GM12878 (cell line): ENCODE measurements around the gene CHAD. TPM values are rescaled to one million over a fixed set of nuclear protein-coding genes. Genes with fewer than 3 reads are reported as not detected.

Experiments used
- ATAC-seq: fragments of 200-7000 bp; cut with Tn5 transposase; 3 replicates; pipeline ENCODE4 v1.9.1; 2020; ENCODE audit warnings: mild to moderate bottlenecking, moderate library complexity
- BruUV-seq: library from RNA; stranded (reverse); fragments of 400-500 nt; replicated peaks from 2 replicates; lab custom pipeline; 2021; lab: Mats Ljungman, UMichigan
- CTCF ChIA-PET: fragments of 300-600 bp; sonication (Branson Sonifier 250); formaldehyde crosslinking; extraction: SDS; loops from one replicate; lab custom pipeline; 2021; ENCODE audit warnings: inconsistent platforms; lab: Yijun Ruan, JAX
- POLR2A ChIA-PET: fragments of 350-600 bp; formaldehyde crosslinking; extraction: SDS; loops from one replicate; lab custom pipeline; 2021; ENCODE audit warnings: inconsistent platforms; lab: Charles Lee
- RAD21 ChIA-PET: fragments of 300-600 bp; sonication (Branson Sonifier 250); formaldehyde crosslinking; loops from one replicate; lab custom pipeline; 2023; ENCODE audit warnings: antibody characterized with exemption; ENCODE audit not compliant: unreplicated experiment; lab: Charles Lee
- SMC1A ChIA-PET: fragments of 300-600 bp; sonication (Branson Sonifier 250); formaldehyde crosslinking; loops from one replicate; lab custom pipeline; 2023; ENCODE audit not compliant: unreplicated experiment, uncharacterized antibody; lab: Charles Lee
- DNase-seq: peaks from one replicate; pipeline ENCODE4 v3.0.0-alpha.2; 2011; ENCODE audit warnings: low read depth, low spot score
- FAIRE-seq: peaks from 3 replicates; lab custom pipeline; 2011; peaks lifted over from hg19 to GRCh38; lab: Jason Lieb, UNC
- H2AFZ ChIP-seq: 2 replicates; pipeline ENCODE4 v1.6.0; 2011; ENCODE audit warnings: low read depth, low read length, control low read depth; ENCODE audit not compliant: control insufficient read depth
- H3K27ac ChIP-seq: 2 replicates; pipeline ENCODE4 v1.5.1; 2011; ENCODE audit warnings: control low read depth; ENCODE audit not compliant: control insufficient read depth, insufficient read depth
- H3K27me3 ChIP-seq, 2 experiments: replicated peaks in 1 of 2; 2 replicates each; pipeline versions ENCODE4 v1.6.0 to v1.6.1; 2011; ENCODE audit warnings: low read length in 1 of 2; ENCODE audit not compliant: control insufficient read depth in 2 of 2, insufficient read depth in 2 of 2
- H3K36me3 ChIP-seq, 2 experiments: 2 replicates each; pipeline ENCODE4 v1.5.1; 2011; ENCODE audit warnings: low read length in 1 of 2; ENCODE audit not compliant: control insufficient read depth in 2 of 2, insufficient read depth in 2 of 2
- H3K4me1 ChIP-seq: 2 replicates; pipeline ENCODE4 v1.6.1; 2011; ENCODE audit warnings: mild to moderate bottlenecking, low read length, moderate library complexity, mixed read lengths; ENCODE audit not compliant: control insufficient read depth, insufficient read depth
- H3K4me2 ChIP-seq: 2 replicates; pipeline ENCODE4 v1.6.0; 2011; ENCODE audit warnings: control low read depth; ENCODE audit not compliant: control insufficient read depth, insufficient read depth
- H3K4me3 ChIP-seq: fragments of 200-600 bp; sonication (generic); 2 replicates; pipeline ENCODE4 v1.5.1; 2016
- H3K79me2 ChIP-seq: 2 replicates; pipeline ENCODE4 v1.6.0; 2011; ENCODE audit warnings: low read length; ENCODE audit not compliant: control insufficient read depth, insufficient read depth
- H3K9ac ChIP-seq: 2 replicates; pipeline ENCODE4 v1.8.0; 2011; ENCODE audit warnings: low read length, control low read depth, mixed read lengths; ENCODE audit not compliant: control insufficient read depth, insufficient read depth
- H3K9me3 ChIP-seq: replicated peaks from 3 replicates; pipeline ENCODE4 v1.5.1; 2011; ENCODE audit warnings: mild to moderate bottlenecking, low read length; ENCODE audit not compliant: control insufficient read depth, insufficient read depth
- H4K20me1 ChIP-seq: 2 replicates; pipeline ENCODE4 v1.6.0; 2011; ENCODE audit not compliant: control insufficient read depth, insufficient read depth
- HCFC1 ChIP-seq: fragments of 150-350 bp; IDR thresholded peaks from 2 replicates; pipeline ENCODE4 v1.6.1; 2014; ENCODE audit warnings: low read length
- NFYB ChIP-seq: IDR thresholded peaks from 2 replicates; pipeline ENCODE4 v1.6.1; 2011; ENCODE audit warnings: low read depth, mild to moderate bottlenecking, low read length, improper control_type of control experiment, moderate library complexity; ENCODE audit not compliant: insufficient read depth
- RB1 ChIP-seq: fragments of 450-650 bp; formaldehyde crosslinking; IDR thresholded peaks from 2 replicates; pipeline ENCODE4 v1.6.1; 2017; ENCODE audit warnings: mild to moderate bottlenecking, borderline replicate concordance
- SPI1 ChIP-seq: IDR thresholded peaks from 2 replicates; pipeline ENCODE4 v1.6.1; 2011; ENCODE audit warnings: low read depth, mild to moderate bottlenecking, low read length, moderate library complexity, borderline replicate concordance; ENCODE audit not compliant: insufficient read depth
- SUZ12 ChIP-seq: fragments of 200-600 bp; sonication (generic); IDR thresholded peaks from one replicate; pipeline ENCODE4 v1.6.1; 2018; ENCODE audit warnings: antibody characterized with exemption, mild to moderate bottlenecking; ENCODE audit not compliant: unreplicated experiment
- ZNF622 ChIP-seq: fragments of 450-650 bp; IDR thresholded peaks from 2 replicates; pipeline ENCODE4 v1.6.1; 2017; ENCODE audit warnings: mild to moderate bottlenecking, inconsistent platforms
- WGBS: methylation state at CpG from one replicate; pipeline ENCODE4 v1.1.6; 2016; ENCODE audit warnings: low lambda C conversion rate; ENCODE audit not compliant: insufficient replicate concordance, insufficient coverage; ENCODE audit errors: missing lambda C conversion rate; 5-methylcytosine and 5-hydroxymethylcytosine counted together
- in situ Hi-C: fragments of 300-500 bp; cut with MboI; formaldehyde crosslinking; loops from 9 replicates; pipeline ENCODE4 v1.14.3; 2018; ENCODE audit warnings: mixed read lengths
- intact Hi-C: fragments of 100-400 bp; cut with micrococcal nuclease; formaldehyde crosslinking; loops from one replicate; pipeline ENCODE4 v1.14.2; 2022; ENCODE audit not compliant: unreplicated experiment
- polyA plus RNA-seq, 11 experiments: library from polyadenylated mRNA; depleted of rRNA in 4 of 11; unstranded in 6 of 11; stranded (reverse) in 5 of 11; fragments of >200 nt; fragmentation: Nextera tagmentation in 4 of 11; fragmentation: Illumina TruSeq in 1 of 11; extraction: Ambion mirVana in 4 of 11; extraction: Trizol in 1 of 11; gene quantifications; 1 replicate in 1 of 11; 2 replicates in 10 of 11; pipeline versions ENCODE4 v1.2.1 to v1.2.3, GENCODE V29; 2011 to 2016; ENCODE audit warnings: inconsistent platforms in 2 of 11, missing spikeins in 2 of 11, low read depth in 1 of 11
- total RNA-seq, 4 experiments: library from RNA; depleted of rRNA in 3 of 4; stranded (reverse); fragments of >200 nt in 3 of 4; fragmentation: Illumina TruSeq in 1 of 4; extraction: Trizol in 1 of 4; gene quantifications; 2 replicates each; pipeline versions ENCODE4 v1.2.1 to v1.2.3, GENCODE V29; 2013 to 2021
- TF ChIP-seq, protein P1 (sequence below): fragments of 150-350 bp; IDR thresholded peaks from 2 replicates; pipeline ENCODE4 v1.6.1; 2014; ENCODE audit warnings: mild to moderate bottlenecking, low read depth, low read length
- TF ChIP-seq, protein P2 (sequence below): fragments of 450-650 bp; IDR thresholded peaks from 2 replicates; pipeline ENCODE4 v1.6.1; 2016; ENCODE audit warnings: mild to moderate bottlenecking, moderate library complexity, borderline replicate concordance
- TF ChIP-seq, protein P3 (sequence below): fragments of 450-650 bp; formaldehyde crosslinking; IDR thresholded peaks from 2 replicates; pipeline ENCODE4 v1.5.0; 2022; ENCODE audit warnings: mild to moderate bottlenecking, missing genetic modification characterization

CHAD gene
- total and polyA plus RNA-seq, 10 of the 15 experiments (the other 5 are each of a cell fraction or from before 2014, with no cell fraction given): 0.06 TPM; not detected in 9

DNA sequence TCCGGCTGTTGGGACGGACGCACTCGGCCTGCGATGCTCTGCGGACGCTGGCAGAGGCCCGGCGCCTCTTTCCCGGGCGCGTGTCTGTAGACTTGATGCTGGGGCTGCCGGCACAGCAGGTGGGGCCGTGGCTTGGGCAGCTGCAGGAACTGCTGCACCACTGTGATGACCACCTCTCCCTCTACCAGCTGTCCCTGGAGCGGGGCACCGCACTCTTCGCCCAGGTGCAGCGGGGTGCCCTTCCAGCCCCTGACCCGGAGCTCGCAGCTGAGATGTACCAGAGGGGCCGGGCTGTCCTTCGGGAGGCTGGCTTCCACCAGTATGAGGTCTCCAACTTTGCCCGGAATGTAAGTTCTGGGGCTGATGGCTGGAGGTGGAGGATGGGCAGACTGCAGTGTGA, 13.4 kb upstream of the CHAD start (continued):
- TF ChIP-seq, protein P1, sequence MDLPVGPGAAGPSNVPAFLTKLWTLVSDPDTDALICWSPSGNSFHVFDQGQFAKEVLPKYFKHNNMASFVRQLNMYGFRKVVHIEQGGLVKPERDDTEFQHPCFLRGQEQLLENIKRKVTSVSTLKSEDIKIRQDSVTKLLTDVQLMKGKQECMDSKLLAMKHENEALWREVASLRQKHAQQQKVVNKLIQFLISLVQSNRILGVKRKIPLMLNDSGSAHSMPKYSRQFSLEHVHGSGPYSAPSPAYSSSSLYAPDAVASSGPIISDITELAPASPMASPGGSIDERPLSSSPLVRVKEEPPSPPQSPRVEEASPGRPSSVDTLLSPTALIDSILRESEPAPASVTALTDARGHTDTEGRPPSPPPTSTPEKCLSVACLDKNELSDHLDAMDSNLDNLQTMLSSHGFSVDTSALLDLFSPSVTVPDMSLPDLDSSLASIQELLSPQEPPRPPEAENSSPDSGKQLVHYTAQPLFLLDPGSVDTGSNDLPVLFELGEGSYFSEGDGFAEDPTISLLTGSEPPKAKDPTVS: no peak
- TF ChIP-seq, protein P2, sequence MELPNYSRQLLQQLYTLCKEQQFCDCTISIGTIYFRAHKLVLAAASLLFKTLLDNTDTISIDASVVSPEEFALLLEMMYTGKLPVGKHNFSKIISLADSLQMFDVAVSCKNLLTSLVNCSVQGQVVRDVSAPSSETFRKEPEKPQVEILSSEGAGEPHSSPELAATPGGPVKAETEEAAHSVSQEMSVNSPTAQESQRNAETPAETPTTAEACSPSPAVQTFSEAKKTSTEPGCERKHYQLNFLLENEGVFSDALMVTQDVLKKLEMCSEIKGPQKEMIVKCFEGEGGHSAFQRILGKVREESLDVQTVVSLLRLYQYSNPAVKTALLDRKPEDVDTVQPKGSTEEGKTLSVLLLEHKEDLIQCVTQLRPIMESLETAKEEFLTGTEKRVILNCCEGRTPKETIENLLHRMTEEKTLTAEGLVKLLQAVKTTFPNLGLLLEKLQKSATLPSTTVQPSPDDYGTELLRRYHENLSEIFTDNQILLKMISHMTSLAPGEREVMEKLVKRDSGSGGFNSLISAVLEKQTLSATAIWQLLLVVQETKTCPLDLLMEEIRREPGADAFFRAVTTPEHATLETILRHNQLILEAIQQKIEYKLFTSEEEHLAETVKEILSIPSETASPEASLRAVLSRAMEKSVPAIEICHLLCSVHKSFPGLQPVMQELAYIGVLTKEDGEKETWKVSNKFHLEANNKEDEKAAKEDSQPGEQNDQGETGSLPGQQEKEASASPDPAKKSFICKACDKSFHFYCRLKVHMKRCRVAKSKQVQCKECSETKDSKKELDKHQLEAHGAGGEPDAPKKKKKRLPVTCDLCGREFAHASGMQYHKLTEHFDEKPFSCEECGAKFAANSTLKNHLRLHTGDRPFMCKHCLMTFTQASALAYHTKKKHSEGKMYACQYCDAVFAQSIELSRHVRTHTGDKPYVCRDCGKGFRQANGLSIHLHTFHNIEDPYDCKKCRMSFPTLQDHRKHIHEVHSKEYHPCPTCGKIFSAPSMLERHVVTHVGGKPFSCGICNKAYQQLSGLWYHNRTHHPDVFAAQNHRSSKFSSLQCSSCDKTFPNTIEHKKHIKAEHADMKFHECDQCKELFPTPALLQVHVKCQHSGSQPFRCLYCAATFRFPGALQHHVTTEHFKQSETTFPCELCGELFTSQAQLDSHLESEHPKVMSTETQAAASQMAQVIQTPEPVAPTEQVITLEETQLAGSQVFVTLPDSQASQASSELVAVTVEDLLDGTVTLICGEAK: no peak
- TF ChIP-seq, all 136 proteins: peak for 0

DNA sequence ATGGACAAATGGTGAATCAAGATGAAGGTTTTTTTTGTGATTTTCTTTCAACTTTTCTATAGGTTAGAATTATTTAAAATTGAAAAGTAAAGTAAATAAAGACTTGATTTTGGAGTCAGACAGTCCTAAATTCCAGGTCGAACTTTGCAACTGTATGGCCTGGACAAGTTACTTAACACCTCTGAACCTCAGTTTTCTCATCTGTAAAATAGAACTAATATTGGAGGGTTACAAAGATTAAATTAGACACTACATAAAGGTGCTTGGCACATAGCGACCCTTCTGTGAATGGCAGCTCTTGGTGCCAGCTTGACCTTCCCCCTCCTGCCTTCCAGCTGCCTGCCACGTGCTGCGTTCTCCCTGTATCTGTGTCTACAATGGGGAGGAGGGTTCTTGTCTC, 13.0 kb upstream of the CHAD start:
- ChIA-PET POLR2A (no interaction called here), CTCF (interaction anchor here (0.9 to 4.4 kb wide), 13 partner anchors 12 to 302 kb away, joined by 3 to 23 read pairs (median 6); no protein-coding TSS in a partner anchor), SMC1A (interaction anchor here (0.9 to 2.6 kb wide), 3 partner anchors 60 to 252 kb away, joined by 4 to 8 read pairs (median 5); no protein-coding TSS in a partner anchor), RAD21 (interaction anchor here (0.5 to 1.2 kb wide), 6 partner anchors 22 to 144 kb away, joined by 3 to 5 read pairs (median 3); no protein-coding TSS in a partner anchor)
- Histone ChIP-seq H3K4me1 (no peaks in the 10 kb centered on the region), H3K9me3 (no peaks in the 10 kb centered on the region), H3K36me3 (peaks cover 0 to 10% of the 10 kb centered on the region in 2 experiments; a peak in 2 of 4 replicates), H3K9ac (no peak overlapping the region), H4K20me1 (no peaks in the 10 kb centered on the region), H3K79me2 (no peaks in the 10 kb centered on the region), H3K4me3 (no peak overlapping the region), H3K4me2 (no peak overlapping the region), H2AFZ (no peak overlapping the region), H3K27ac (no peak overlapping the region), H3K27me3 (no peaks in the 10 kb centered on the region)
- no peak for ATAC-seq
- WGBS: 71% methylated on average over 4 of the region's 4 CpGs
- in situ Hi-C loops: loop anchor here (10.0 kb wide), 1 partner anchor 143 kb away; no protein-coding TSS in a partner anchor
- no peak for FAIRE-seq
- intact Hi-C loops: loop anchor here (1.0 kb wide), 3 partner anchors 61 to 214 kb away; no protein-coding TSS in a partner anchor
- BruUV-seq: no TSS peak
- TF ChIP-seq SPI1: no peak
- no peak for TF ChIP-seq NFYB
- TF ChIP-seq HCFC1: no peak
- TF ChIP-seq, protein P3, sequence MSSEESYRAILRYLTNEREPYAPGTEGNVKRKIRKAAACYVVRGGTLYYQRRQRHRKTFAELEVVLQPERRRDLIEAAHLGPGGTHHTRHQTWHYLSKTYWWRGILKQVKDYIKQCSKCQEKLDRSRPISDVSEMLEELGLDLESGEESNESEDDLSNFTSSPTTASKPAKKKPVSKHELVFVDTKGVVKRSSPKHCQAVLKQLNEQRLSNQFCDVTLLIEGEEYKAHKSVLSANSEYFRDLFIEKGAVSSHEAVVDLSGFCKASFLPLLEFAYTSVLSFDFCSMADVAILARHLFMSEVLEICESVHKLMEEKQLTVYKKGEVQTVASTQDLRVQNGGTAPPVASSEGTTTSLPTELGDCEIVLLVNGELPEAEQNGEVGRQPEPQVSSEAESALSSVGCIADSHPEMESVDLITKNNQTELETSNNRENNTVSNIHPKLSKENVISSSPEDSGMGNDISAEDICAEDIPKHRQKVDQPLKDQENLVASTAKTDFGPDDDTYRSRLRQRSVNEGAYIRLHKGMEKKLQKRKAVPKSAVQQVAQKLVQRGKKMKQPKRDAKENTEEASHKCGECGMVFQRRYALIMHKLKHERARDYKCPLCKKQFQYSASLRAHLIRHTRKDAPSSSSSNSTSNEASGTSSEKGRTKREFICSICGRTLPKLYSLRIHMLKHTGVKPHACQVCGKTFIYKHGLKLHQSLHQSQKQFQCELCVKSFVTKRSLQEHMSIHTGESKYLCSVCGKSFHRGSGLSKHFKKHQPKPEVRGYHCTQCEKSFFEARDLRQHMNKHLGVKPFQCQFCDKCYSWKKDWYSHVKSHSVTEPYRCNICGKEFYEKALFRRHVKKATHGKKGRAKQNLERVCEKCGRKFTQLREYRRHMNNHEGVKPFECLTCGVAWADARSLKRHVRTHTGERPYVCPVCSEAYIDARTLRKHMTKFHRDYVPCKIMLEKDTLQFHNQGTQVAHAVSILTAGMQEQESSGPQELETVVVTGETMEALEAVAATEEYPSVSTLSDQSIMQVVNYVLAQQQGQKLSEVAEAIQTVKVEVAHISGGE (CRISPR knock-in tag): no peak
- TF ChIP-seq SUZ12: no peak
- no peak for TF ChIP-seq RB1
- TF ChIP-seq ZNF622: no peak
- DNase-seq: no peak
